Activated T-cell treated with anti-CD3 and anti-CD28 coated beads for 1 hour (primary cell): ENCODE results near the gene RRBP1.
"Not testable (repeated sequence)": the region's sequence is repeated elsewhere in the genome, so short reads cannot be mapped to it uniquely, and the experiment has no call there.

Experiments
- DNase-seq: peaks from one replicate; pipeline ENCODE4 v3.0.0-alpha.2; 2020; ENCODE audit warnings: low read depth

RRBP1 gene

DNA sequence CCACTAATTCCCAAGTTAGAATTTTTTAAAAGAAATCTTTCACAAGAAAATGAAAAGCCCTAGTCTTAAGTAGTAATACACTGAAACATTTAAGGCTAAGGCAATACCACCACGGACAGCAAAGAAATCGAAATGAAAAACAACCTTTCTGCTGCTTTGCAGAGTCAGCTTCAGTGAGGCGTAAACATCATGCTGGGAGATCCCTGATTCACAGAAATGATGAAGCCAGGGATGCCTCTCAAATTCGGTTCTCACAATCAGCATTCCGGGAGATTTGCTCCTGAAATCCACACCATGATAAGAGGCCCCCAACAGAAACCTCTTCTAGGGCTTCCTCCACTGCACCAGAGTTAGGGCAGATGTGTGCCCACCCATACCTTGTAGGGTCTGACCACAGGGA lies 18.6 kb downstream of the RRBP1 start:
- no peak for DNase-seq

DNA sequence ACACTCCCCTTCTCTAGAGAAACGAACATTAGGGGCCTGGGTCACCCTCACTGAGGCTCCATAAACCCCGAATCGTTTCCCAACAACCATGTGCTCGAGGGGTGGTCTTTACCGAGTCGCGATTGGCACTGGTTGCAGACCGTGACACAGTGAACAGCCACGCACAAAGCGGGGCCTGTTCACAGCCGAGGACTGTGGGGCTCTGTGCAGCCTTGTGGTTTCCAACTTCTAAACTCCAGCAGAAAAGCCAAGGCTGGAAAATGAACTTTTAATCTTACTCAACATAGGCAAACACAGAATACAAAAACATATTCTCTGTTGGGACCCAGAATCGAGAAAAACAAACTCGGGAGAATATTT lies 19.0 kb downstream of the RRBP1 start:
- no peak for DNase-seq

DNA sequence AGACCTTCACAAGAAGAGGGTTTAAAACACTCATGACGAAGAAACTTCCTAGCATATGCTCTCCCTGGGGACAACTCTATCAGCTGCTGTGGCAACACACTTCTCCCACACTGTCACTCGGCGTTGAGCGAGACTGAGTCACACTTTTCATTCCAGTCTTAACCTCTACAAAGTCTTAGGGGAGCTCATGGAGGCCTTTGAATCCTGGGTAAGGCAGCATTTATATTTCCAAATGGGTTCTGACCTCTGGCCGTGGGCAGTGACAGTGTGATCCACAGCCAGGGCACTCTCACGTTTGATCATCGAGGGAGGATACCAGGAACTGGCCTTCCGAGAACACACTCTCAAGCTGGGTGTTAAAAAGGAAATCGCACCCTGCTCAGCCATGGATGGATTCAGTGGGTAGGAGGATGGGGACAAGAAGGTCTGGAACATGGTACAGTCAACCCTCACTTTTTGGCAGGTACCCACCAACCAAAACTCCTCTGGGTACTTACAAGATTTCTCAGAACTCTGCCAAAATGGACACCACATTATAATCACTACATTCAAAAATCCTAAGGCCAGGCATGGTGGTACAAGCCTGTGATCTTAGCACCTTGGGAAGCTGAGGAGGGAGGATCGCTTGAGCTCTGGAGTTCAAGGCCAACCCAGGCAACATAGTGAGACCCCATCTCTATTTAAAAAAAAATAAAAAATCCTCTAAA lies 19.6 kb downstream of the RRBP1 start:
- no peak for DNase-seq

DNA sequence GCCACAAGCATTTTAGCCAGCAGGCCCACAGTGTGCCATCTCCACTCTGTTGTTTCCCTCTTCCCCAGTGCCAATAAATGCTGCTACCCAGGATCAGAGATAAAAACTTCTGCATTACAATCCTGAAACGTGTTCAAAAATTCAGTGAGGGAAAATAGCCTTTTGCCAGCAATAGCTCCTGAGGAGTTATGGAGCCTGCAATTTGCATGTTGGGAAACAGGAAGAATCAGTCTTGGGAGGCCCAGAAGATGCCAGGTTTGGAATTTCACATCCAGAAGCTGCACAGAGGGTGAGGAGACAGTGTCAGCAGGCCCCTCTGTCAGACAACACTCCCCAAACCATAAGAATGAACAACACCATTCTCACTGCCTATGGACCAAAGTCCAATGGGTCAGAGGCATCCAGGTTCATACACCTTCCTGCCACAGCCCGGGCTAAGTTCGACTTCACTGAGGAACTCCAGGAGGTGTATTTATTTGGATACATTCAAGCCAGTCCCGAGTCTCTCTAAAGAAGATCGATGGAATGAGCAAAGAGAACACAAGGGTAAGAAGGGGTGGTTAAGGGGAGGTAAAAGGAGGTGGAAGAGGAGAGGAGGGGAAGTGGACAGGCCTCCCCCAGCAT lies 20.8 kb downstream of the RRBP1 start:
- DNase-seq: no peak

DNA sequence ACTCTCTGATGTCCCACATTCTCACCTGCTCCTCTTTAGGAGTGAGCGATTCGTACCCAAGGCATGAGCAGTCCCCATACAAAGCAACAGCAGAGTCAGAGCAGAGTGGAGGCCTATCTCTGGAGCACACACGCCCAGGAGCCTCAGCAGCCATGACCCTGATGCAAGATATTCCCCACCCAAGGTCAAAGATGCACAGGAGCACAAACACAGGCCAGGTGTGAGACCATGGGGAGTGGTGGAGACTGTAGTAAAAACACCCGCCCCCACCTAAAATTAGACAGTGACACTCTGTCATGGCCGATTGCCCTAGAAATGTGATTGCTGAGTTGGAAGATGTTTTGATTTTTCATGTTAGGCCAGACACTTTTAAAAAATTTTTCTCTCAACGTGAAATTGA lies 21.4 kb downstream of the RRBP1 start:
- DNase-seq: no peak

DNA sequence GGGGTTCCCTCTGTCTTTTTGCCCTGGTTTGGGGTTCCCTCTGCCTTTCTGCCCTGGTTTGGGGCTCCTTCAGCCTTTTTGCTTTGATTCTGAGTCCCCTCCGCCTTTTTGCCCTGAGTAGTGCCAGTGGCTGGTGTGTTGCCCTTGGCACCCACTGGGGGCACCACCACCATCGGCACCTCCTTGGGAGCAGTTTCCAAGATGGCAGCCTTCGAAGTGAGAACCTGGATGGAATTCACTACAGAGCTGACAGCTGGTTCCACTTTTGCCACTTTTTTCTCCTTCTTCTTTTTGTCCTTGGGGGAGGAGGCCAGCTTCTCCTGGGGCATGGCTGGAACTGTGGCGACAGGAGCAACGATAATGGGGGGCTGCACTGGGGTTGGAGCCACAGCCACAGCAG lies 22.2 kb downstream of the RRBP1 start:
- no peak for DNase-seq

DNA sequence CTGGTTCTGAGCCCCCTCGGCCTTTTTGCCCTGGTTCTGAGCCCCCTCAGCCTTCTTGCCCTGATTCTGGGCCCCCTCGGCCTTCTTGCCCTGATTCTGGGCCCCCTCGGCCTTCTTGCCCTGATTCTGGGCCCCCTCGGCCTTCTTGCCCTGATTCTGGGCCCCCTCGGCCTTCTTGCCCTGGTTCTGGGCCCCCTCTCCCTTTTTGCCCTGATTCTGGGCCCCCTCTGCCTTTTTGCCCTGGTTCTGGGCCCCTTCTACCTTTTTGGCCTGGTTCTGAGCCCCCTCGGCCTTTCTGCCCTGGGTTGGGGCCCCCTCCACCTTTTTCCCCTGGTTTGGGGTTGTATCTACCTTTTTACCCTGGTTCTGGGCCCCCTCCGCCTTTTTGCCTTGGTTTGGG lies 22.7 kb downstream of the RRBP1 start:
- not testable (repeated sequence) for DNase-seq

DNA sequence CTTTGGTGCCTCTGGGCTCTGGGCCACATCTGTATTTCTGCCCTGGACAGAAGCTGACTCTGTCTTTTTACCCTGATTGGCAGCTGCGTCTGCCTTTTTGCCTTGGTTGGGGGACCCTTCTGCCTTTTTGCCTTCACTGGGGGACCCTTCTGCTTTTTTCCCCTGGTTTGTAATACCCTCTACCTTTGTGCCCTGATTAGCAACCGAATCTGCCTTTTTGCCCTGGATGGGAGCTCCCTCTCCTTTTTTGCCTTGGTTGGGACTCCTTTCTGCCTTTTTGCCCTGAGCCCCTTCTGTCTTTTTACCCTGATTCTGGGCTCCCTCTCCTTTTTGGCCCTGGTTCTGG lies 23.4 kb downstream of the RRBP1 start:
- DNase-seq: no peak

DNA sequence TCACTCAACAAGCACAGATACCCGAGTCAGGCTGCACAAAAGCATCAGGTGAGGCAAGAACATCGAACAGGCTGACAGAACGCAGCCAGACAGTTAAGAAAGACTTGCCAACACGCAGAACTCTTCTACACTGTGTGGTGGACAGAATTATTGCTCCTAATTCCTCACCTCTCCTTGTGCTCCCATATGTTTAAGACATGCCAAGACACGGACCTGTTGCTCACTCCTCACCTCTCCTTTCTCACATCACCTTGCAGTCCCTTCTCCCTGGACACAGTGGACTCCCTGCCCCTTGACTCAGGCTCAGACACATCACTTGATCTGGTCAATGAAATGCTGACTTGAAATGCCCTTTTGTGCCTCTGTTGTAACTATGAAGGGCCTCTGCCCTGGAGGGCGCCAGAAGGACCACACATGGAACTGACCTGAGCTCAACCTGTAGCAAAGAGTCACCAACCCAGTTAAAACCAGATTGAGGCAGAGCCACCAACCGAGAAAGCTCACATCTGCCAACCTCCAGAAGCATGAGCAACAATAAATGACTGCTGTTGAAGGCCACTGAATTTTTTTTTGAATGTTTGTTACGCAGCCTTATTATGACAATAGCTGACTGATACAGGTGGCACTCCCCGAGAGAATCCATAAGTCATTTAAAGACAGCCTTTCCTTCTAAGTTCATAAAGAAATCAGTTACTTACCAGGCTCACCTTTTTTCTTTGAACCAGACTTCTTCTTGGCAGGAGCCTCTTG lies 24.0 kb downstream of the RRBP1 start:
- DNase-seq: no peak

DNA sequence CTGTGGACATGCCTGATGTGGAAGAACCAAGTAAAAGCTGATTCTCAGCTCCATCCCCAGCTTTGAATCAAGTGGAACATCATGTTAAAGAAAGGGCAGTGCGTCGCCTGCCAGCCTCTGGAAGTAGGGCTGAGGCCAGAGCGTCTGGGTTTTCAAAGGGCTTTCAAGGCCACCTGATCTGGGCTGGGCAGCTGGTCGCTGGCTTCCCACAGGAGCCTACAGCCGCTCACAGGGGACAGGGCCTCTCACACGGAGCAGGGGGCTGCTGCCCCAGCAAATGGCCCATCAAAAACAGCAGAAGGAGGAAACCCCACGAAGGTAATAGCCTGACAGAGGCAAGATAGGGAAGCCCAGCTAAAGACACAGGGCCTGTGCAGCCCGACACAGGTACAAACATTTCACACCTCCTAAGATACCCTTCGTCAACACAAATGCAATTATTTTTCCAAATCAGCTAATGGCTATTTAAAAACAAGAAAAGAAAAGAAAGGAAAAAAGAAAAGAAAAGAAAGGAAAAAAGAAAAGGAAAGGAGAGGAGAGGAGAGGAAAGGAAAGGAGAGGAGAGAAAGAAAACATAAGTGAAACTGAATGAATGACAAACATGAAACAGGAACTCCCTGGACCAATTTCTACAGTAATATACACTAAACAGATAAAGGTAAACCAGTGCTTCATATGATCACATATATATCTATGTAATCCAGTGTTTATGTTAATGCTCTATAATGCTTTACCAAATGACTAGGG lies 24.8 kb downstream of the RRBP1 start:
- DNase-seq: no peak

DNA sequence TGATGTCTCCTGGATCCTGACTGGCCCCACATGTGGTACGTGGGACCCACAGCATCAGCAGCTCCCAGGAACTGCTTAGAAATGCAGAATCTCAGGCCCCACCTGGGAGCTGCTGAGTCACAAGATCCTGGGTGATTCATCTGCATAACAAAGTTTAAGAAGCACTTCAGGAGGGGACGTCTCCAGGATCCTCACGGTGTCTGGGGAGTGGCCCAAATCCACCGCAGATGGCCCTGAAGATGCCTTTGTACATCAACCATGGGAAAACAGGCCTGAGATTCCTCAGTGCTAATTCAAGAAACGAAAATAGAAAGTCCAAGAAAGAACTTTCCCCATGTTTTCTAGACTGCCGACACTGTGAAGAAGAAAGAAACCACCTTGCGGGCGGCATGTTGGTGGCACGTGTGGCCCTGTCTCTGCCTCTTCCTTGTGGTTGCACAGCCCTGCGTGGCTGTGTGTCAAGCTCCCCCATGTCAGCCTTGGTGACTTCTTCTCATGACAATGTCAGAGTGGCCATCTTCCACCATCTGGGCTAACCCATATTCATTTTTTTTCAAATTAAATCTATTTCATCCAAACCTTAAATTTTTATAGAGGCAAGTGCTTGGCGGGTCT lies 26.1 kb downstream of the RRBP1 start:
- no peak for DNase-seq

DNA sequence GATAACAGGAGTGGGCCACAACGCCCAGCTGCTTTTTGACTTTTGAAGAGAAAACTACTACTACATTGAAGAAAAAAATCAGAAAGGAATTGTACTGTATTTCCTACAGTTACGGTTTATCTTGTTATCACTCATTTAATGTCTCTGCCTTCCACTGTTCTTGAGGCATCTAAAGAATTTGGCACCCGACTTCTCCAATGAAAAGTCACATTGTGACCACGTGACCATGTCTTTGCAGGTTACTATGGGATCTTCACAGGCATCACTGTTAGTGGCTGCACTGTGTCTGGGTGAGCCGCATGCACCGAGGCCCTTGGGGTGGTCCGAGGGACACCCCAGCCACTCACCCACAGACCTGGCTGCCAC lies 26.8 kb downstream of the RRBP1 start:
- DNase-seq: no peak

DNA sequence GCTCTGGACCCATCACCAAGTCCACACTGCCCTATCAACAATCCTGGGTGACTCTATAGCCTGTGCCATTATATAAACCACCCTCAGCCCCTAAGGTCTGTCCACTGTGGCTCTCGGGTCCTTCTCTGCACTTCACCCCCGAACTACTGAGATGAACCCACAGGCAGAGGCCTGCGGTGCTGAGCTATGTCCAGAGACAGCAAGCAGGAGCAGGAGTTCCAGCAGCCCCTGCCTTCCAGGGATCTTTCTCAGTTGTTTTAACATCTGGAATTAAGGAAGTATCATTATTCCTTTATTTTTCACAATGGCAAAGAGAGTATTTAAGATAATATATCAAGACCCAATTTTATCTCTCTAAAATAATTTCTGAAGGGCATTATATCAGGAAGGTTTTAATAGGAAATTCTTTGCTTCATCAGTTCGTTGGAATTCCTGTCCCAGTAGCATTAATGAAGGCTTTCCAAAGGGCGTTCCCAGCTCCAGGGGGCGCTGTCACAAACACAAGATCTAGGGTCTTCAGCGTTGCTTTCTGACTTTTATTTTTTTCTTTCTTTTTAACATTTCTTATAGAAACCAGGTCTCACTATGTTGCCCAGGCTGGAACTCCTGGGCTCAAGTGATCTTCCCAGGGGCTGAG lies 27.3 kb downstream of the RRBP1 start:
- no peak for DNase-seq

DNA sequence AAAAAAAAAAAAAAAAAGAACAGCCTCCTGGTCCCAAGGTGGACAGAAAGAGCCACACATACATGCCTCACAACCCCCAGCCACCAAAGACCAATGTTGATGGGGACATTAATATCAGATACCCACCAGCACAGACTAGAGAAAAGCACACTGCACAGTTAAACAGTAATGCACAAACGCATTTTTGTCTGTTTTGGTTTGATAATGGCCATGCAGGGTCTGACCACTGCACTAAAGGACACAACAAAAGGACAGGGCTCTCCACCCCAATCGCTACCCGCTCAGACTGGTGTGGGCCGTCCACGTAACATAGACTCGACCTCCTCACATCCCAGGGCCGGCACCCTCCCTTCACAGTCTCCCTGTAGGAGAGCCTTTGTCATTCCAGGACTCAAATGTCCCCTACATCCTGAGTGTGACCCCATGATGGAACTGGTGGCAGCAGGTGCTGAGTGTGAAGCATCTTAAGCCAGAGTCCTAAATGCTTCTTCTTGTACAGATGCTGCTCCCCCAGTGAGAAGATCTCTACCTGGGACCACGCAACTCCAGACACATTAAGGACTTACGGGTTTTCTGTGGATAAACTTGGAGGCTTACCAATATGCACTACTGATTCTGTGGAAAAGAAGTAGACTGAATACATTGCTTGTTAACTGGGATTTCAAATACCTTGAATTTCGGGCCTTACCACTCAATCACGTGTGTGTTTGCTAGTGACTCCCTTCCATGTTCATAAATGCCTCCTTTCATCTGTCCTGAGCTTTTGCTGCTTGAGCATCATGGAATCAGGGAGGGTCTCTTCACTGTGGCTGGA lies 28.0 kb downstream of the RRBP1 start:
- no peak for DNase-seq

DNA sequence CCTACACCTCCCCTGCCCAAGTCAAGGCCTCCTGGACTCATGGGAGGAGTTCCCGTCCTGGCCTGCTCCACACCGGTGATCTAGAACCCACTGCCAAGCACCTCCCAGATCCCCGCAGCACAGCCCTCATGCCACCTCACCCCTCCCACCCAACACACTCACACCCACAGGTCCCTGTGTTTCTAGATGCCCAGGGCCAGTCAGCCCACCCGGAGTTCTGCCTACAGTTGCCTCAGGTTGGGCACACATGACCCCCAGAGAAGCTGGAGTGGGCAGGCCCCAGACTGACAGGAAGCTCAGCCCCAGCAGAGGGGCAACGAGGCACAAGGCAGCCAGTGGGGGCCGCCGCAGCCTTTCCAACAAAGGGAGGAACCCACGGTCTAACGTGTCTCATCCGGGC lies 29.6 kb downstream of the RRBP1 start:
- no peak for DNase-seq

DNA sequence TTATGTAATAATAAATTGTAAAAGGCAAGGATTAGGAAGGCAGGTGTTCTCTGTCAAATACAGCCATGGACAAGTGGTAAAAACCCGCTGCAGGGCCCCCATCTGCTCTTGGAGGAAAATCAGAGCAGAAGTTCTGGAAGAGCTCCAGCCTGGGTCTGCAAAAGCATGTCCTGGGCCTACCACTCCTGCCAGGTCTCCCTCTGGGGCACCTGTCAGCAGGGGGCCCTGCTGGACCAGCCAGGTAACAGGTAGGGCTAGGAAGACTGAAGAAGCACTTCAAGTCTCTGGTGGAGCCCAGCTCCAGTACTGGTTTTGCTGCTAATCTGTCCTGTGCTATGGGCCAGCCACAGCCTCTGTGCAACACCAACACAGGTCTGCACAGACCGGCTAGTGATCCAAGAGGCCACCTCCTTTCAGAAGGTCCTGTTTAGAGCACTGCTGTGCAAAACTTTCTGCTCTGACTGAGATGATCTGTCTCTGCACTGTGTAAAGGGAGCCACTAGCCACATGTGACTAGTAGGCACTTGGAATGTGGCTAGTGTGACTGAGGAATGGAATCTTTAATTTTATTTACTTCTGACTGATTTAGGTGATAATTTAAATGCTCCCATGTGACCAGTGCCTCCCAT lies 30.2 kb downstream of the RRBP1 start:
- DNase-seq: no peak

DNA sequence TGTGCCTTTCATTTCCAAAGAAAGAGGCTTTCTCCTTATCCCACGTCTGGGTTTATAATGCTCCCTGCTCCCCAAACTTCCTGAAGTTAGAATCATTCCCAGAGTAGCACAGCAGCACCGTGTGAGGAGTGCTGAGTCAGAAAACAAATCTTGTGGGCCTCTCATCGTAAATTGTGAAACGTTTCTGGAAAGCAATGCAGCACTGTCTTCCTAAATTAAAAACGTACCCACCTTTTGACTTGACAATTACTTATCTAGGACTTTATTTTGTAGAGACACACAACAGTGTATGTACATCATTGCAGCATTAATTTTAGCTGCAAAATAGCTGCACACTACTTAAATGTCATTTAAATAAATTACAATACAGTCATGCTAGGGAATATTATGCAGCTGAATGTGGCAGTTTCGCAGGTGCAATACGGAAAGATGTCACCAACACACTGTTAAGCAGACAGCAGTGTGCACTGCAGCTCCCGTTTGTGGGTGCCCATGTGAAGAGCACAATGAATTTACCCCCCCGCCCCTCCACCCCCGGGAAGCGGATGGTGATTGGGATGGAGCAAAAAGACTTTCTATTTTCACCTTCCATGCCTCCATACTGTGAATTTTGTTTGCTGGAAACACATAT lies 30.8 kb downstream of the RRBP1 start:
- DNase-seq: no peak

DNA sequence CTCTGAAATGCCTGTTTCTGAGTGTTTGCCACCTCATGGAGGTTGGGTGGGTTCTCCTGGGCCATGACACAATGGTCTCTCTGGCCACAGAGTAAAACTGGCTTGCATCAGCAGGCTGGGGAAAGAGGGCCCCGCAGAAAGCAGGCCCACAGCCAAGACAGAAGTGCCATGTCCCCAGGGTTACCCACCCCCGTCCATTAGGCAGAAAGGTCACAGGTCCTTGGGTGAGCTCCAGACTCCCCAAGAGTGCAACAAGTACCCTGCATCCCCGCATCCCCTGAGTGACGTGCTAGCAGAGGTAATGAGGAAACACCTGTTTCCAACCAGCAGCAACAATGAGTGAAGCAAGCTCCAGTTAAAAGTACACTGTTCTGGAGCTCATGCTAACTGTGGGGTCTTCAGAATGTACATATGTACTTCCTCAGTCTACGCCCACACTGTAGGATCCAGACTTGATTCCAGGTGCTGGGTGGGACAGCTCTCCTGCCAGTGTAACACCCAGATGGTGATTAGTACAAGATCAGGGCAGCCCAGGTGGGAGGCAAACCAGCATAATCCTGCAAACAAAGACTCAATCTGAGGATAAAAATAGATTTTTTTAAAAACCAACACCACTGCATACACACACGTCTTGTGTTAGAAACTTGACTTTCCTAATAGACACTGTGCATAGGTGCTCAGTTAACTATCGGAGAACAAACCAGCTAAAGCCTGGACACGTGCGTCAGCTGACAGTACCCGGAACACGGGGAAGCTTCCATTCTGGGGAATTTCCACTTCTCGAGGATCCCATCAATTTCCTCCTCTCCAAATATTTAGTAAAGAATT lies 31.5 kb downstream of the RRBP1 start:
- no peak for DNase-seq
